T follicular helper cell (primary cell): ENCODE results near the gene RFTN1.
"Not testable (repeated sequence)": the region's sequence is repeated elsewhere in the genome, so short reads cannot be mapped to it uniquely, and the experiment has no call there.

Source experiments
- DNase-seq: peaks from one replicate; pipeline ENCODE4 v3.0.0-alpha.2; 2020; ENCODE audit warnings: low read depth

Gene RFTN1

GRCh38 chr3:16507578-16508242 lies 5.8 kb downstream of the RFTN1 start:
- DNase-seq, result no peak

- no peak for DNase-seq
These were observed 6.5 kb downstream of the RFTN1 start for GRCh38 chr3:16506884-16507577.

GRCh38 chr3:16506451-16506850 lies 7.0 kb downstream of the RFTN1 start:
- DNase-seq, result no peak

- DNase-seq, result no peak
These were observed 8.8 kb downstream of the RFTN1 start for GRCh38 chr3:16504692-16505091.

GRCh38 chr3:16504242-16504641 lies 9.3 kb downstream of the RFTN1 start:
- no peak for DNase-seq

- DNase-seq, result no peak
These were observed 10.2 kb downstream of the RFTN1 start for GRCh38 chr3:16503191-16503776.

- no peak for DNase-seq
These were observed 11.1 kb downstream of the RFTN1 start for GRCh38 chr3:16502347-16502908.

GRCh38 chr3:16501376-16501775 lies 12.1 kb downstream of the RFTN1 start:
- DNase-seq, result no peak

GRCh38 chr3:16500911-16501310 lies 12.6 kb downstream of the RFTN1 start:
- no peak for DNase-seq

GRCh38 chr3:16500093-16500492 lies 13.4 kb downstream of the RFTN1 start:
- no peak for DNase-seq

- no peak for DNase-seq
These were observed 14.1 kb downstream of the RFTN1 start for GRCh38 chr3:16499351-16499750.

GRCh38 chr3:16498130-16498890 lies 15.2 kb downstream of the RFTN1 start:
- DNase-seq, result no peak

GRCh38 chr3:16496408-16497222 lies 16.9 kb downstream of the RFTN1 start:
- no peak for DNase-seq

- no peak for DNase-seq
These were observed 17.5 kb downstream of the RFTN1 start for GRCh38 chr3:16496008-16496407.

- DNase-seq, result no peak
These were observed 18.6 kb downstream of the RFTN1 start for GRCh38 chr3:16494814-16495431.

GRCh38 chr3:16494094-16494493 lies 19.4 kb downstream of the RFTN1 start:
- DNase-seq, result no peak

GRCh38 chr3:16490062-16490619 lies 23.4 kb downstream of the RFTN1 start:
- no peak for DNase-seq

GRCh38 chr3:16489326-16490061 lies 24.0 kb downstream of the RFTN1 start:
- DNase-seq, result not testable (repeated sequence)

- DNase-seq, result no peak
These were observed 24.9 kb downstream of the RFTN1 start for GRCh38 chr3:16488637-16489036.
